ENCODE measurements around the gene LYZL6. TPM values are rescaled to one million over a fixed set of nuclear protein-coding genes. Genes with fewer than 3 reads are reported as not detected.

The LYZL6 gene, protein sequence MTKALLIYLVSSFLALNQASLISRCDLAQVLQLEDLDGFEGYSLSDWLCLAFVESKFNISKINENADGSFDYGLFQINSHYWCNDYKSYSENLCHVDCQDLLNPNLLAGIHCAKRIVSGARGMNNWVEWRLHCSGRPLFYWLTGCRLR
- not detected in 2 replicates for total RNA-seq (2014; rRNA removed; shearing (Covaris generic); ENCODE audit: low replicate concordance)

DNA sequence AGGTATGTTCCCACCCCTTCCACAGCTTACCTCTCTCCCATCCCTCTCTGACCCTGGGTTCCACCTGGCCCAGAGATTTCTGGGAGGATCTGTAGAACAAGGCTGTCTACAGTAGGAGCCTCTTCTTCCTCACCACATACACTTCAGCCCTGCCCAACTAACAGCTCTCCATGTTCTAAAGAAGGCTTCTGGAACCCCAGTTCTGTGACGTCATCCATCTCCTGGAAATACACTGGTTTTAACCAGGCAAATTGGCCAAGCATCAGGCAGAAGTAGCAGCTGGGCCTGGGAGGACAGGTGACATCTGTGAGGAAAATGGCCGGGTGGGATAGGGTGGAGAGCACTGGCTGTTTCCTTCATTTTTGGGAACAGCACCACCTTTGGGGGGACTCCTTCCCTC, at the start of gene LYZL6:
Gene LYZL6 (minus strand): TSS at position 177 of the 400 bp plus-strand sequence. CDS start 4,357 bp downstream, outside the sequence.
- Histone ChIP-seq H3K27me3 (no peaks in the 10 kb centered on the region; the same call in 1 of the 2 replicates), H3K4me3 (no peak within 1 kb of the TSS), H3K36me3 (no peaks in the 10 kb centered on the region), H3K9me3 (no peaks in the 10 kb centered on the region)
- DNase-seq, result no peak

DNA sequence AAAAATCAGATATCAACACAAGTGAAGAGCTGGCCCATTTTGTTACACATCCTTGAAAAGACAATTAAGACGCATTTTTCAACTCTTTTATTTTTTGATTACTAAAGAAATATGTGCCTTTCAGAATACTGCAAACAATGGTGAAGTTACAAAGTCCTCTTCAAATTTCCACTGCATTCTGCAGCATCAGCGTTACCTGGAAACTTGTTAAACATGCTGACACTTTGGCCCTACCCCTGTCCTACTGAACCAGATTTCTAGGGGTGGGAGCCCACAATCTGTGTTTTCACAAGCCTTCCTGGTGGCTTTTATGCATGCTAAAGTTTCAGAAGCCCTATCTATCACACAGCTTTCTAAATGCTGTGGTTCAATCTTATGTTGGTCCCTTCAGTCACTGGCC, 47.6 kb upstream of the LYZL6 start:
- no peak overlapping the region for H3K4me3 ChIP-seq
- no peaks in the 10 kb centered on the region for H3K36me3 ChIP-seq
- H3K27me3 ChIP-seq, result no peaks in the 10 kb centered on the region
- DNase-seq, result no peak
- H3K9me3 ChIP-seq, result 0 out of 2 replicates have a peak, but pooled peaks cover 2% of the 10 kb centered on the region

DNA sequence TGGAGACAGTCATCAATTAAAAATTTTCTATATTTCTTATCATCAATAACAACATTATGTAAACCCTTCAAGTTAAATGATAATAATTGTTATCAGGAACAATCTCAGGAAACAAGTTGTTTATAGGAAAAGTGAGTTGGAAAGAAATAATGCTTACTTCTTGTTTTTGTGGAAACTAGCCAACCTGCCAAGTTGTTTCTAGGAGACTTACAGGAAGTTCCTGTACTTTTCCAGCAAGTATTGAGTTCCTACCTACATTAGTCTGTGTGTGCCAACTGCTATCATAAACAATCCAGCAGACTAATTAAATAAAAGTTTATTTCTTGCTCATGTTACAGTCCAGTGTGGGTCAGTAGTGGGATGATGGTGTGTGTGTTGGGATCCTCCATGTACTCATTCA, 44.7 kb upstream of the LYZL6 start:
- DNase-seq, result no peak
- no peak overlapping the region for H3K4me3 ChIP-seq
- H3K36me3 ChIP-seq, result no peaks in the 10 kb centered on the region
- no peaks in the 10 kb centered on the region for H3K27me3 ChIP-seq
- 0 out of 2 replicates have a peak, but pooled peaks cover 2% of the 10 kb centered on the region for H3K9me3 ChIP-seq

DNA sequence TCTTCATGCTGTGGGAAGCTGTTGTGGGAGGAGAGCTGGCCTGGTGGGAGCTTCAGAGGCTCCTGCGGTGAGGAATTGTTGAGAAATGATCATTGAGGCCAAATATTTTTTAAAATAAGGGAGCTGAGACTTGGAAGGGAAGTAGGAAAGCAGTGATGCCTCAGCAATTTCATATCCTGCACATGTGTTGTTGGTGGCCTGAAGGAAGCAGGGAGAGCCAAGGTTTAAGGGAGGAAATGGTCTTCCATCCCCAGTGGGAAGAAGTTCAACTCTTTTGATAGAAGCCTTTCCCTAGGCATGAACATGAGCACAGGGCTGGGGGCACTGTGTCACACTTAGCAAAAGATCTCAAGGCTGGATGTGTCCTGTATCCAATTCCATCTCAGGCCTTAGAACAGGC, 43.1 kb upstream of the LYZL6 start, which contains the start of gene CCL14:
Gene CCL14 (minus strand): TSS at position 87 of the 400 bp plus-strand sequence. CDS start 80 bp downstream, at position 7.
- DNase-seq, result no peak
- H3K4me3 ChIP-seq, result no peak within 1 kb of the TSS
- H3K9me3 ChIP-seq, result 0 out of 2 replicates have a peak, but pooled peaks cover 2% of the 10 kb centered on the region
- no peaks in the 10 kb centered on the region for H3K27me3 ChIP-seq
- no peaks in the 10 kb centered on the region for H3K36me3 ChIP-seq

DNA sequence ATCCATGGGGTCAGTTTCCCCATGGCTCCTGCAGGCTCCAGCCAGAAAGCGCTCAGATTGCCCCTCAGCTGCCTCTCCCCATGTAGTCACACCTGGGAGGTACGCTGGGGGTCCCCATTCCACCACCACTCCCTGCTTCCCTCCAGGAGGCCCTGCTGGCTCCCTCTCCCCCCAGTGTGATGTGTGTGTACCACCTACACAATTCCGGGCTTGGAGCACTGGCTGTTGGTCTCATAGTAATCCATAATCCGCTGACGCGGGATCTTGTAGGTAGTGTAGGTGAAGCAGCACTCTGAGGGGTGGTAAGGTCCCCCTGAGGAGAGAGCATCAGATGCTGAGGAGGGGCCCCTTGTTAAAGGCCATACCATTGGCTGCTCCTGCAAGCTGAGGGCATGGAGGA, 40.6 kb upstream of the LYZL6 start:
- Histone ChIP-seq H3K9me3 (0 out of 2 replicates have a peak, but pooled peaks cover 2% of the 10 kb centered on the region), H3K27me3 (no peaks in the 10 kb centered on the region), H3K36me3 (no peaks in the 10 kb centered on the region), H3K4me3 (no peak overlapping the region)
- DNase-seq, result no peak

DNA sequence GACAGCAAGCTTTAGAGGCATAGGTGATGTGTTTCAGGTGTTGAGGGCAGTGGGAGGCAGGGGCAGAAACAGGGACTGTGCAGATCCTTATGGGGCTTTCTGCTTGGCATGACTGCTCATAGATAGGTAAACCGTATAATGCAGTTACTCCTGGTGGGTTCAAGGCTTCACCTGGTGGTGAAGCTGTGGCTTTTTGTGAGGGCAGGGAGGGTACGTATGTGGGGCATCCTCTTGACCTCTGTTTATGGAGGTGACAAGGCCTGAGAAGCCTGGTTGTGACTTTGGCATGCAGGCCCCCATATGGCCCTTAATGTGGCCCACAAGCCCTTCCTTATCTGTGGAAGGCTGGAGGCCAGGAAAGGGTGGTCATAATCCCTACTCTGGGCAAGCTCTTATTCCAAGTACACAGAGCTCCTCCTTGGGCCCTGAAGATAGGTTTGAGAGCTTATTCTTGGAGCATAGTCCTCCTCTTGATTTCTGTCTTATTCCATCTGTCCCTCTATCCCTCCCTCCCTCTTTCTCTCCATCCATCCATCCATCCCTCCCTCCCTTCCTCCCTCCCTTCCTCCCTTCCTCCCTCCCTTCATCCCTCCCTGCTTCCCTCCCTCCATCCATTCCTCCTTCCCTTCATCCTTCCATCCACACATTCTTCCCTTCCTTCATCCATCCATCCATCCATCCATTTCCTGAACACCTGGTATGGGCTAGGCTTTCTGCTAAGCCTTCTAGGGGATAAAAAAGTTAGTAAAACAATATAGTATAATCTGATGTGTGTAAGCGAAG, 39.1 kb upstream of the LYZL6 start:
- Histone ChIP-seq H3K9me3 (no peaks in the 10 kb centered on the region), H3K4me3 (no peak overlapping the region), H3K27me3 (no peaks in the 10 kb centered on the region), H3K36me3 (no peaks in the 10 kb centered on the region)
- DNase-seq, result no peak

DNA sequence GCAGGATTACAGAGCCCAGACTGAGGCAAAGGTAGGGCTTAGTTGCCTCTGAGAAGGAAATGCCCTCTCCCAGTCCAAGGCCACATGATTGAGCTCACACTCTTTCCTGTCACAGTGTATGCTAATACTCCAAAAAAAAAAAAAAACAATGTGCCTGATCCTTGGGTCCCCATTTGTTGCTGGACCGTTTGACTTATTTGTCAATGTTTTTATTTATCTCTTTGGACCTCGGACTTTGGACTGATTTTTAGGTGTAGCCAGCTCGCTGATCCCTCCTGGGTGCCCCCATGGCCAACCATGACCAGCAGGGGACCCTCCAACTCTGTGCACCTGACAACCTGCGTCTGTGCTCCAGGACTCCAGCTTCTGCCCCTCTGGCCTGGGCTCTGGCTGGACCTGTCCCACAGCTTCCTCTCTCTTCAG, 38.4 kb upstream of the LYZL6 start:
- H3K27me3 ChIP-seq, result no peaks in the 10 kb centered on the region
- DNase-seq, result no peak
- H3K9me3 ChIP-seq, result no peaks in the 10 kb centered on the region
- no peak overlapping the region for H3K4me3 ChIP-seq
- H3K36me3 ChIP-seq, result no peaks in the 10 kb centered on the region

DNA sequence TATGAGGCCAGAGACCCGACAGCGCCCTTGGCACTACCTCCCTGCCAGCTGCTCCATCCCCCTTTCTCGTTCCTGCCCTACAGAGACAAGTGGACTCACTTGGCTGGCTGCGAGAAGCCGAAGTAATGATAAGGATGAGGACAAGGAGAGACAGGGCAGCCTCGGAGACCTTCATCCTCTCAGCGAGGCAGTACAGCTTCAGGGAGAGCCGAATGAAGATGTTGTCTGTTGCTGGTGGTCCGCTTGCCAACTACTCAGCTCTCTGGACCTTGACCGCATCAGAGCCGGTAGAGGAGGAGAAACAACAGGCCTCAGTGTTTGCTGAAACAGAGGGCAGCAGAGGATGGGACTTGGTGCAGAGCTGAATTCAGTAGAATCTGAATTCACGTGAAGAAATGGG, 37.7 kb upstream of the LYZL6 start, which contains the start of gene CCL16:
Gene CCL16 (minus strand): TSS at position 252 of the 400 bp plus-strand sequence. CDS start 77 bp downstream, at position 175.
- no peak for DNase-seq
- Histone ChIP-seq H3K4me3 (no peak within 1 kb of the TSS), H3K9me3 (no peaks in the 10 kb centered on the region), H3K36me3 (no peaks in the 10 kb centered on the region), H3K27me3 (no peaks in the 10 kb centered on the region)

DNA sequence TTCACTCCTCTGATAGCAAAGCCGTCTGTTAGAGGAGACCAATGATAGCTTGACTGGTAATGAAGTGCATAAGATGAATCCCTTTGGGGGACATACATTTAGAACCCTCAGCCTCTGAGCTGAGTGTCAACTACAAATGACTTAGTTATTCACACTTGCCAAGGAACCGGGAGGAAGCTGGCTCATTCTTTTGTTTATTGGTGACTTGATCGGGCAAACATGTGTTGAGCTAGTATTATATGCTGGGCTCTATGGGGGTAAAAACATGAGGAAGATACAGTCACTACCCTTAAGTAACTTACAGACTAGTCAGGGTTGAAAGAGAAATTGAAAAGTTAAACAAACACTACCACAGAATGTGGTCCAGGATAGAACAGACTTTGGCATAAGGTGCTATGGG, 34.8 kb upstream of the LYZL6 start:
- Histone ChIP-seq H3K27me3 (no peaks in the 10 kb centered on the region), H3K4me3 (no peak overlapping the region), H3K36me3 (no peaks in the 10 kb centered on the region), H3K9me3 (no peaks in the 10 kb centered on the region)
- DNase-seq, result peak; percentile 51

DNA sequence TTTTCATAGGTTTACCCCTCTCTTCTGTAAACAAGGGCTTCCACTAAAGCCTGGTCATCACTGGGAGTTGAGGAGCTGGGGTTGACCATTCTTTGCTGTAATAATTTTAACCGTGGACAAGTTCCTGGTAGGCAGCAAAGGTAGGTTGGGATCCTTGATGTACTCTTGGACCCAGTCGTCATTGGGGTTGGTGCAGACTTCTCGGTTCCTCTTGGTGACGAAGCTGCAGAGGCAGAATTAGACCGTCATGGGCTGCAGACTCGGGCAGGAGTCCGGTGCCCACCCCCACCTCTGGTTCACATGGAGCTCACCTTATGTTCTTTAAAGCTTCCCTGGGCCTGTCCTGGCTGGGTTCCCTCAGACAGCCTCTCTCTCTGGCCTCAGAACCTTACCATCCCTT, 34.0 kb upstream of the LYZL6 start:
- Histone ChIP-seq H3K36me3 (no peaks in the 10 kb centered on the region), H3K27me3 (no peaks in the 10 kb centered on the region), H3K4me3 (no peak overlapping the region), H3K9me3 (no peaks in the 10 kb centered on the region)
- no peak for DNase-seq

DNA sequence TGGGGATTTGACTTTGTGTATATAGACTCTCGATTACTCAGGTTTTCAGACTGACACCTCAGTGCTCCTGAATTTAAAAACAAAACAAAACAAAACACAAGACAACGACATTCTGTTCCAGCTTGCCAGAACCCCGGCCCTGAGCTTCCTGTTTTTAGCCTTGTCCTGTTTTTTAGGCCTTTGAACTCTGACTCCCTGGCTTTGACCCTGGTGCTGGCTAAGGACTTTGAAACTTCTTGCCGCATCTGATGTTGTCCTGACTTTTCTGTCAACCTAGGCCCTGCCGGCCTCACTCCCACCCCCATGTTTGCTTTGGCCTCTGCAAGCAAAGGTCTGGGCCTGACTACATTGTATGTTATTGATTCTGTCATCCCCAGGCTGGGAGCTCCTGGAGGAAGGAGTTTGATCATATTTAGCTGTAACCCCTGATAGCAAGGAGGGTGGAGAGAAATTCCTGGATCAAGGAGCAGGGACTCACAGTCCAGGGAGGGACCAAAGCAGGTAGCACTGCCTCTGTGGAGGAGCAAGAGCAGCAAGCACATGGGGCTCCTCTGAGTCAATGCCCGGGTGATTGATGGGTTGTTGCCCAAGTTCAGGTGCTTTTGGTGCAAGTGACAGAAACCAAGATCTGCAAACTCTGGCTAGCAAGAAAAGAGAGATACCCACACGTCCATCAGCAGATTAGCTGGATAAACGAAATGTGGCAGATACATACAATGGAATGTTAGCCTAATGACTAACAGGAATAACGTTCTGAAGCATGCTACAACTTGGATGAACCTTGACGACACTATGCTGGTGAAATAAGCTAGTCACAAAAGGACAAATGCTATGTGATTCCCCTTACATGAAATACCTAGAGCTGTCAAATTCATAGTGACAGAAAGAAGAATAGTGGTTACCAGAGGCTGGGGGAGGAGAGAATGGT, 30.1 kb upstream of the LYZL6 start:
- peak; percentile 77 for DNase-seq
- no peak overlapping the region for H3K4me3 ChIP-seq
- no peaks in the 10 kb centered on the region for H3K36me3 ChIP-seq
- no peaks in the 10 kb centered on the region for H3K27me3 ChIP-seq
- H3K9me3 ChIP-seq, result no peaks in the 10 kb centered on the region

DNA sequence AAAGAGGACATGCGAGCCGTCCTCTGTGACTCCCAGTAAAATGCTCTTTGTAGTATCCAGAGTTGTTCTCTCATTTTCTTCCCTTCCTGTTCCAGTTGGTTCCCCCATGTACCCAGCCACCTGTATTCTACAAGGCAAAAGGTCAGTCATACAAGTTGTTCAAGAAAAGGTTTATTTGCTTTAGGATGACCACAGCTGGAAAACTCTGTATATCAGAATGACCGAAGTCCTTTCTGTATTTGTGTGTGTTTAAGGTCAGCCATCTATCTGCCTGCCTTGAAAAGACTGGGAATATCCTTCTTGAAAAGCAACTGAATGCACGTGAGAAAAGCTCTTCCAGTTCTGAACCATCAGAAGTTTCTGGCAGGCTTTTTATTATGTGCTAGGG, 29.4 kb upstream of the LYZL6 start:
- Histone ChIP-seq H3K27me3 (no peaks in the 10 kb centered on the region), H3K36me3 (no peaks in the 10 kb centered on the region), H3K9me3 (no peaks in the 10 kb centered on the region), H3K4me3 (no peak overlapping the region)
- no peak for DNase-seq

DNA sequence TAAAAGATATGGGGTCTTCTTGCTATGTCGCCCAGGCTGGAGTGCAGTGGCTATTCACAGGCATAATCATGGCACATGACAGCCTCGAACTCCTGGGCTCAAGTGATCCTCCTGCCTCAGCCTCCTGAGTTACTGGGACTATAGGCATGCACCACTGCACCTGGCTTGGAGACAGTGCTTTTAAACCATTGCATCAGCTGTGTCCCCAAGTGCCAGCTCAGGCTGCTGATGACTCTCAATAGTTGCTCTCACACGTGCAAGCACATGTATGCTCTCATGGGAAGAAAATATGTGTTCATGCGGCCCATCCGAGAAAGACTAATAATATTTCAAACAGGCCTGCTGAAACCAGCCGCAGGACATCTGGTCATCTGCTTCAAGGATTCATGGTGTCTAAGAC, 29.0 kb upstream of the LYZL6 start:
- H3K4me3 ChIP-seq, result no peak overlapping the region
- DNase-seq, result no peak
- H3K27me3 ChIP-seq, result no peaks in the 10 kb centered on the region
- H3K36me3 ChIP-seq, result no peaks in the 10 kb centered on the region
- H3K9me3 ChIP-seq, result no peaks in the 10 kb centered on the region

DNA sequence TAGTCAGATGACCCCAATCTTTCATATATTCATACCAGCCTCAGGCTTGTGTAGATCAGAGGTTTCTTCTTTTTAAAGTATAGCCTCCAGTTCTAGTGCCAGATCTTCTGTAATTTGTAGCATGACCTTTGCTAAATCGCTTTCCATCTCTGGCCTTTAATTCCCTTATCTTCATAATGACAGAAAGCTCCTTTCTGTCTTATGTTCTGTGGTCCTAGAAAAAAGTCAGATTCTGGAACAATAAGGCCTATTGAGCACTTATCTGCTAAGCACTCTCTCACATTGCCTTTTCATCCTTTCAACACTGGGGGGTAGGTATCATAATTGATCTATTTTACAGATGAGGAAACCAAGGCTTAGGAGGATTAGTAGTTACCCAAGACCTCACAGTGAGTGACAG, 28.6 kb upstream of the LYZL6 start:
- Histone ChIP-seq H3K27me3 (no peaks in the 10 kb centered on the region), H3K36me3 (no peaks in the 10 kb centered on the region), H3K4me3 (no peak overlapping the region), H3K9me3 (no peaks in the 10 kb centered on the region)
- DNase-seq, result no peak

DNA sequence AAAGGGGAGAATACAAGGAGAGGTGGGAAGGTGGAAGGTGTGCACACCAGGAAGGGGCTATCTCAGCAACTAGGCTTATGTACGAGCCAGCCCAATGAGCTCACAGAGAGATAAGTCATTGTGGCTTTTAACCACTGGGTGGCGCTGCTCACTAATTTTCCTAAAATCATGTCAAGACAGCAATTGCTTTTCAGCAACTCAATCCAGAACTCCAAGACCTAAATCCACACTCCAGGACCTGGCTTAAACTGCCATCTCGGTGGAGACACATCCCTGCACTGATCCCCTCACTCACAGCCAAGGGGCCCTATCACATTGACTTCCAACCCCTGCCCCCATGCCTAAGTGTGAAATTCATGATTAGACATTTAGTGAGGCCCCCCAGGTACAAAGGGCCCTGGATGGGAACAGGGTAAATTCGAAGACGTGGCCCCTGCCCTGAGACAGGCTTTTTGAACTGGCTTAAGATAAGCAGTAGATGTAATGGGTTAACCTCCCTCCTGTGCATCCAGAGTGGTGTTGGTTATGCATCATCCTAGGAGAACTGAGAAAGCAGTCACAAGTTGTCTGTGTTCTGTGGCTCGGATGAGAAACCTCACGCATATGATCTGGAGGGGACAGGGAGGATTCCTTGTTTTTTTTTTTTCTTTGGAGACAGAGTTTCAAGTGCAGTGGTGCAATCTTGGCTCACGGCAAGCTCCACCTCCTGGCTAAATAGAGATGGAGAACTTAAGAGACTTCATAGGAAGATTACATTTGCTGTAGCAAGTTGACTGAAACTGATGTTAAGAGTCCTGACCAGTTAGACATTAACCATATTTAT, 26.3 kb upstream of the LYZL6 start:
- H3K27me3 ChIP-seq, result no peaks in the 10 kb centered on the region
- peak; percentile 49 for DNase-seq
- H3K9me3 ChIP-seq, result no peaks in the 10 kb centered on the region
- H3K4me3 ChIP-seq, result no peak overlapping the region
- no peaks in the 10 kb centered on the region for H3K36me3 ChIP-seq

DNA sequence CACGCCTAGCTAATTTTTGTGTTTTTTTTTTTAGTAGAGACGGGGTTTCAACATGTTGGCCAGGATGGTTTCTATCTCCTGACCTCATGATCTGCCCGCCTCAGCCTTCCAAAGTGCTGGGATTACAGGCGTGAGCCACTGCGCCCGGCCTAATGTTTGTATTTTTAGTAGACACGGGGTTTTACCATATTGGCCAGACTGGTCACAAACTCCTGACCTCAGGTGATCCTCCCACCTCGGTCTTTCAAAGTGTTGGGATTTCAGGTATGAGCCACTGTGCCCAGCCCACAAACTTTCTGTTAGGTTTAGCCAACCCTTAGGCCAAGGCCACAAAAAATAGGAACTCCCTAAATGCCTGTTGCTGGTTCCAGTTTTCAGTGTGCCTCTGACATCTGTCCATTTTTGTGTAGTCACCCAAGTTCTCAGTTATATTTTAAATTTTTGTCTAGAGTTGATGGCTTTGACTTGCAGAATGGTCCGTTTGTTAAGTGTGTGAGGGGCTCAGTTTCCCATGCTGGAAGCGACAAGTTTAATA, 25.1 kb upstream of the LYZL6 start:
- no peak for DNase-seq

More for the DNA sequence above, 25.1 kb upstream of the LYZL6 start:
- Histone ChIP-seq H3K27me3 (peaks cover 2% of the 10 kb centered on the region; the same call in 1 of the 2 replicates), H3K4me3 (no peak overlapping the region), H3K36me3 (no peaks in the 10 kb centered on the region), H3K9me3 (0 out of 2 replicates have a peak, but pooled peaks cover 2% of the 10 kb centered on the region)
